Activated CD4-positive, CD25-positive, alpha-beta regulatory T cell treated with anti-CD3 and anti-CD28 coated beads, Interleukin-2, amount 50 U/mL, for 24 hours (primary cell): ENCODE results near the gene DLL1.
"Not testable (repeated sequence)": the region's sequence is repeated elsewhere in the genome, so short reads cannot be mapped to it uniquely, and the experiment has no call there.

Experiments
- ATAC-seq, 2 donors: fragments of 150-1000 bp; cut with Tn5 transposase; one replicate each; pipeline ENCODE4 v1.10.0; 2021; ENCODE audit warnings: mild to moderate bottlenecking in 1 of 2, moderate library complexity in 1 of 2

Gene DLL1, protein sequence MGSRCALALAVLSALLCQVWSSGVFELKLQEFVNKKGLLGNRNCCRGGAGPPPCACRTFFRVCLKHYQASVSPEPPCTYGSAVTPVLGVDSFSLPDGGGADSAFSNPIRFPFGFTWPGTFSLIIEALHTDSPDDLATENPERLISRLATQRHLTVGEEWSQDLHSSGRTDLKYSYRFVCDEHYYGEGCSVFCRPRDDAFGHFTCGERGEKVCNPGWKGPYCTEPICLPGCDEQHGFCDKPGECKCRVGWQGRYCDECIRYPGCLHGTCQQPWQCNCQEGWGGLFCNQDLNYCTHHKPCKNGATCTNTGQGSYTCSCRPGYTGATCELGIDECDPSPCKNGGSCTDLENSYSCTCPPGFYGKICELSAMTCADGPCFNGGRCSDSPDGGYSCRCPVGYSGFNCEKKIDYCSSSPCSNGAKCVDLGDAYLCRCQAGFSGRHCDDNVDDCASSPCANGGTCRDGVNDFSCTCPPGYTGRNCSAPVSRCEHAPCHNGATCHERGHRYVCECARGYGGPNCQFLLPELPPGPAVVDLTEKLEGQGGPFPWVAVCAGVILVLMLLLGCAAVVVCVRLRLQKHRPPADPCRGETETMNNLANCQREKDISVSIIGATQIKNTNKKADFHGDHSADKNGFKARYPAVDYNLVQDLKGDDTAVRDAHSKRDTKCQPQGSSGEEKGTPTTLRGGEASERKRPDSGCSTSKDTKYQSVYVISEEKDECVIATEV

DNA sequence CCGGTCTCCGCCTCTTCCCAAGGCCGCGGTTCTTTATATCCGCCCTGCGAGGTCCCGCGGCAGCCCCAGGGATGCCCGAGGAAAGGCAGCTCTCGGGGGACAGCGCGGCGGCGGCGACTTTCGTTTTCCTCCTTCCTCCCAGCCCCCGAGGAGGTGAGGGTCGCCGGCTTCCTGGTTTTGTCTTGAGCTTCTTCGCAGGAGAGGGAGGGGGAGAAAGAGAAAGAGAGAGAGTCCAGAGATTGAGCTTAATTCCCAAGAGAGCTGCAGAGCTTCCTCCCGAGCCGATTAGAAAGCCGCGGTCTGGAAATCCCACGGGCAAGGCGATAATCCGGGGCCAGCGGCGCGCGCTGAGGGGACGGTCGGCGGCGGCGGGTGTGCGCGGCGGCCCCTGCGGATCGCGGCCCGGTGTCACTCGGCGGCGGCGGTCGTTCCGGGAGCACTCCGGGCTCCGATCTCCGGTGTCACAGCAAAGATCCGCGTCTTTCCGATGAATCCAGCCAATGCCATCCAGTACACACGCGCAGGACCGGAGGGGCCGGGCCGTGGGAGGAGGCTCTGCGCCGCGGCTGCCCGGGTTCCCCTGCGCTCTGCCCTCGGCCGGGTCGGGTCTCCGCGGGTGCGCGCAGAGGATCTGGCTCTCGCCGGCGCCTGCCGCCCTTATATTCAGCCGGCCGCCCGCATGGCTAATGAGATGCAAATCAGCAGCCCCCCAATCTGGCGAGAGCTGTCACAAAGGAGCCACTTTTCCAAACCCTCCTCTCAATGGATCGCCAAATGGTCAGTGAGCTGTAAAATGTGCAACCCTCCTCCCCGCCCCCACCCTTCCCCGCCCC lies at the start of gene DLL1:
DLL1 (minus strand) TSS at position 783 of the 833 bp plus-strand sequence. CDS start 939 bp downstream, outside the sequence.
- peak in 1 of 2 donors; percentile 21 for ATAC-seq

DNA sequence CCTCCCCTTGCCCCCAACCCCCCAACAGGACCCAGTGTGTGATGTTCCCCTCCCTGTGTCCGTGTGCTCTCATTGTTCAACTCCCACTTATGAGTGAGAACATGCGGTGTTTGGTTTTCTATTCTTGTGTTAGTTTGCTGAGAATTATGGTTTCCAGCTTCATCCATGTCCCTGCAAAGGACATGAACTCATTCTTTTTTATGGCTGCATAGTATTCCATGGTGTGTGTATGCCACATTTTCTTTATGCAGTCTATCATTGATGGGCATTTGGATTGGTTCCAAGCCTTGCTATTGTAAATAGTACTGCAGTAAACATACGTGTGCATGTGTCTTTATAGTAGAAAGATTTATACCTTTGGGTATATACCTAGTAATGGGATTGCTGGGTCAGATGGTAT lies 44.3 kb upstream of the DLL1 start:
- not testable (repeated sequence) for ATAC-seq

- no peak for ATAC-seq
Measured at GRCh38 chr6:170329321-170329720, 38.4 kb upstream of the DLL1 start.

DNA sequence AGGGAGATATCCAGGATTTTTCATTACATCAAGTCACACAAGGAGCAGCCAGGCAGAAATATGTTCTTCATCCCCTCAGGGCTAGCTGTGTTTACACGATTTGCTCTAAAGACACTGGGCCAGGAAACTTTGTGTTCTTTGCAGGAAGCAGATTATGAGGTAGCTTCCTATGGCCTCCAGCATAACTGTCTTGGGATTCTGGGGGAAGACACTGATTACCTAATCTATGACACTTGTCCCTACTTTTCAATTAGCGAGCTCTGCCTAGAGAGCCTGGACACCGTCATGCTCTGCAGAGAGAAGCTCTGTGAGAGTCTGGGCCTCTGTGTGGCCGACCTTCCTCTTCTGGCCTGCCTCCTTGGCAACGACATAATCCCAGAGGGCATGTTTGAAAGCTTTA lies 26.8 kb upstream of the DLL1 start:
- ATAC-seq, result no peak

DNA sequence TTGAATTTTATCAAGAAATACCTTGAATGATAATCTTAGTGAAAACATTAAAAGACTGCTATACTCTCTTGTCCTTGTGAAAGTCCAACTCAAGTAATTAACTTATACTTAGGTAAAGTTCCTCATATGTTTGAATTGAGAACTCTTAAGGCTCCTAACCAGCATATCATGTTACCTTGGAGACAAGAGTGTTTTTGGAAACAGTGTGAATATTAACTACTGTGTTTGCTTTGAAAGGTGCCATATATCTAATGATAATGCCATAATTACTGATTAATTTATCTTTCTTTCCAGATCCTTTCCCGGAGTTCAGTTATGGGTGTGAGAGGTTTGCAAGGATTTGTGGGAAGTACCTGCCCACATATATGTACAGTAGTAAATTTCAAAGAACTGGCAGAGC lies 26.2 kb upstream of the DLL1 start:
- ATAC-seq, result no peak

GRCh38 chr6:170316071-170316470 lies 25.2 kb upstream of the DLL1 start:
- ATAC-seq, result peak; percentile 97 to 99

DNA sequence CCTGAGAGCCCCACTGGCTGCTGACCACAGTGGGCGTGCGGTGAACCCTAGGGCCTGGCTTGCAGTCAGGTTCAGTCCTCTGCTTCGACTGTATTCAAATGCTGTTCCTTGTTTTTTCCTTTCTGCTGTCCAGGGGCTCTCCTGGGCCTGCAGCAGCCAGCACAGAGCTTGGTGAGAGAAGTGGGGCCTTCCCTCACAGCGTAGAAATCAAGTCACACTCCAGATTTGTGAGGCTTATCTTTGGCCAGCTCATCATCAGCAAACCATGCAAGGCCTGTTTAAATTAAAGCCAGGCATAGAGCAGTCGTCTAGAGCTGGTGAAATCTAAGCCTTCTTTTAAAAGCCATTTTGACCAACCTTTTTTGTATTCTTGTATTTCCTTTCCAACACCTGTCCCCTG lies 24.1 kb upstream of the DLL1 start:
- no peak for ATAC-seq

DNA sequence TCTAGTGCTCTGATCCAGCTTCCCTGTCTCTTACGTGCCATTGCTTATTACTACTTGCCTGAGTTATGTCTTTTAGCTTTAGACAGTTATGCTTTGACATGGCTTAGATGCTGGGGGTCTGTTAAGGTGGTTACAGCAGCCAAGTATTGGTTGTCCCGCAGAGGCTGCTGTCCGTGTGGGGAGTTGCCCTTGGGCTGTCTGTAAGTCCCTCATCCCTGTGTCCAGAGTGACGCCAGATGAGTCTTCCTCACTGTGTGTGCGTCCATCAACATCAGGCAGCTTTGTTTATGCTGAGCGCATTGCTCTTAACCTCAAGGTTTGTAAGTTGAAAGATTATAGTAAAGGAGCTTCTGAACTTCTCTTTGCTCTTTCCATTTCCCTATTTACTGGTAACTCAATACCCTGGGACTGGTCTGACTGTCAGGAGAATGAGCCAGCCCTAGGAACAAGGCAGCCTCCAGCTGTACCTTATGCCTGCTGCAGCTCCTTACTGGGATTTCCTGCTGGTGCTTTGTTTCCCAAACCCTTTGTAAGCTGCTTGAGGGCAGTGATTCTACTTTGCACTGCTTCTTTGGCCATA lies 22.9 kb upstream of the DLL1 start:
- no peak for ATAC-seq

GRCh38 chr6:170312876-170313275 lies 22.0 kb upstream of the DLL1 start:
- ATAC-seq, result no peak

GRCh38 chr6:170311696-170312095 lies 20.8 kb upstream of the DLL1 start:
- no peak for ATAC-seq

DNA sequence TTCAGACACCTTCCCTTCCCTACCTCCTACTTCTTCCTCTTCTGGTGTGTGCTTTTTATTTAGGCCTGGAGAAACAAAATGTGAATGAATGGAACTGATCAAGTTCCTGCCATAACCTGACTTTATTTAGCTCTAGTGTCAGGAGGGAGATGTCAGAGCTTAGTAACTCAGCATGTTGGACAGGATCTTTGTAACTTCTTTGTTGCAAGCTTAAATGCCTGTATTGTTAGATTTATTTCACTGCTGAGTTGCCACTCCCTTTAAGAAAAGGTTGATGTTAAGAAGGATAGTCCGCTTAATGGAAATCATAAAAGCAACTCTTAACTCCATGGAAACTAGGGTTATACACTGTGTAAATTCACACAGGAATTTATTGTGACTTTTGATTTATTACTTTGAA lies 17.9 kb upstream of the DLL1 start:
- ATAC-seq, result no peak

GRCh38 chr6:170307080-170307545 lies 16.2 kb upstream of the DLL1 start:
- ATAC-seq, result no peak

DNA sequence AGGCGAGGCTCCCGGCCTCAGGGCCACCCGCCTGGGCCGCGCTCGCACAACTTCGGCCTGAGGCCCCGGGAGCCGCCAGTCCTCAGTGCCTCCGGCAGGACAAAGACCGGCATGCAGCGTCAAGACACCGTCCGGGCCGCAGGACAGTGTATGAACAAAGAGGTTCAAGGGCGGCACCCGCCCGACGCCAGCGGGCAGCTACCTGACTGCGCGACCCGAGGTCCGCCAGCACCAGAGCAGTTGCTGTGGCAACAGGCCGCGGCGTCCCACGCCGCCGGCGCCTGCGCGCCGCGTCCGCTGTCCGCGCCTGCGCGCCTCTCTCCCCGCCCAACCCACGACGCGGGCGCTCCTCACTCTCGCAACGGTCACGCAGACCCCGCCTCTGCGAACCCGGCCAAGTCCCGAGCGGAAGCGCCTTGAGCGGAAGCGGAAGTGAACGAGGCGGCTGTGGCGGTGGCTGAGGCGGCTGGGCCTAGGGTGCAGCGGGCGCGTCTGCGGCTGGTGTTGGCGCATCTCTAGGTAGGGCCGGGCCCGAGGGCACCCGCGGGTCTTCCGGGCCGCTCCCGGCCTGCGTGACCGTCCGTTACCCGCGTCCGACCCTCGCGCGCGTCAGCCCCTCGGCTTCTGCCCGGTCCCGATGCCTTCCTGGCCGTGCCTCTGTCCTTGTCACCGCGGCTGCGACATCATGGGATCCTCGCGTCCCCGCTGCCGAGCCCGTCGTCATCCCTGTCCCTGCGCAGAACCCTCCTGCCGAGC lies 15.6 kb upstream of the DLL1 start, which contains the start of gene FAM120B:
FAM120B (plus strand) TSS at position 435 of the 756 bp plus-strand sequence. CDS start 10,633 bp downstream, outside the sequence.
- peak; percentile 98 to 99 for ATAC-seq

DNA sequence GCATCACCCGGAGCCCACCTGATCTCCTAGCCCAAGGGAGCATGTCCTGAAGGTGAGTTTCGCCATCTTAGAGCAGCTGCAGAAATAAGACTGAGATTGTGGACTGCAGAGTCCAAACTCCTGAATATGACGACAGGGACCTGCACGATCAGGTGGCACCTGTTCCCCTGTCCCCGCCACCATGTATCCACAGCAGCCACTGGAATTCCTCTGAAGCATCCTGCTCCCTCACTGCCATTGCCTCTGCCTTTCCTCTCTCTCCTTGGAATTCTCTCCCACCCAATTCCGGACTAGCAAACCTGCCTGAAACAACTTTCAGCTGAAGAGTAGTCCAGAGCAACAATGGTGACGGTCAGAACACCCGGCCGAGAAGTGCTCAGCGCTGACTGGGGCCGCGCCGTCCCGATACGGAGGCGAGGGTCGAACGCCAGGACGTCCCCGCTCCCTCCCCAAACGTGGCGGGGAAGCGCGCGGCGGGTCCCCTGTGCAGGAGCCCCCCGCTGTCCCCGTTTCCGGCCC lies 15.0 kb upstream of the DLL1 start:
- no peak for ATAC-seq

DNA sequence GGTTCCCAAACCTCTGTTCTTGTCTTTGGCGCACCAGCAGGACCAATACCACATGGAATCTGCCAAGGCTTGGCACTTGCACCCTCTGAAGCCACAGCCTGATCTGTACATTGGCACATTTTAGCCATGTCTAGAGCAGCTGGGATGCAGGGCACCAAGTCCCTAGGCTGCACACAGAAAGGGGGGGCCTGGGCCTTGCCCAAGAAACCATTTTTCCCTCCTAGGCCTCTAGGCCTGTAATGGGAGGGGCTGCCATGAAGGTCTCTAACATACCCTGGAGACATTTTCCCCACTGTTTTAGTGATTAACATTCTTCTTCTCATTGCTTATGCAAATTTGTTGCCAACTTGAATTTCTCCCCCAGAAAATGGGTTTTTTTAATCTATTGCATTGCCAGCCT lies 10.3 kb upstream of the DLL1 start:
- no peak for ATAC-seq

DNA sequence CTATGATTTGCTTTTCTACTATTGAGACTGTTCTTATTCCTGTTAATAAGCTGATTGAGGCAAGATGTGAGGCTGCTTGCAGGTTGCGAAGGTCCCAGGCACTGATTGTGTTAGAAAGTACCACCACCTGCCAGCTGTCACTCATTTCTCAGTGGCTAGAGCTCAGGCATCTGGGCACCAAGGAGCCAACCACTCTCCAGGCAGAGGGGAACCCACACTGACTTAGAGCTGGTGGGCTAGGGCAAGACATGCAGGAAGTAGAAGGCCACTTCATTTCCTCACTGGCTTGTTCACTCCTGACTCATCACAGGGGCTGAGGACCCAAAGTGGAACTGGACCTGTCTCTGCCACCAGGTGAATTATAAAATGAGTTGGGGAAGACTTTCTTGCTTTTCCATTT lies 7.8 kb upstream of the DLL1 start:
- ATAC-seq, result no peak

GRCh38 chr6:170297576-170298330 lies 6.9 kb upstream of the DLL1 start:
- ATAC-seq, result no peak

DNA sequence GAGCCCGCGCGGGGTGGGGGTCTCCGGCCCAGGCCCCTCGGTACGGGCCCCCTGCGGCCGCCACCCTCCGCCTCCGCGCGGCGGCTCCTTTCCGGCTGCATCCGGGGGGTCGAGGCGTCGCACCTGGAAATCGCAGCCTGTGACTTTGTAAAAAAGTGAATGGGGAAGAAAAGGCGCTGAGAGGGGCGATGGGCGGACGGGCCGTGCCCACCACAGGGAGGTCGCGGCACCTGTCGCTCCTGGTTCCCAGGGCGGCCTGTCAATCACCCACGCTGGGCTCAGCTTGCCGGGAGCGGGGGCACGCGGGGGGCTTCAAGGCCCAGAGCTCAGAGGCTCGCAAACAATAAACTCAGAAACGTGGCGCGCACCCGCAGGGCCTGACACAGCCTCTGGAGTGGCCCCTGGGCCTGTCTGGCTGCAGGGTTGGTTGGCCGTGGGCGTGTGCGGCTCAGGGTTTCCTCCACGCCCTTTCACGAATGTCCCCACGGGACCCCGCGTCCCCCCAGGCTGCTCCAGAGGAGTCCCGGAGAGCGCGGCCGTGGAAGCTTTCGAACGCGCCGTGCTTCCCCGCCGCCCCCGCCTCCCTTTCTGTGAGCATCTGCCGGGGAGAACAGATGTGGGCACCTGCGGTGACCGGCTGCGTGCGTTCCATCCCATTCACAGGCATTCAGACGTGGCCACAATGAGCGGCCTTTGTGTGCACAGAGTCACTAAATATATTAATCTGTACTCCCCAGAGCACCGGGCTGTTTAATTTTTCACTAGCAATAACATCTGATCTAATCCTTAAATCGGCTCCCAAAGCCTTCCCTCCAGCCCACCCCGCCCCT lies 6.1 kb upstream of the DLL1 start:
- no peak for ATAC-seq

- no peak for ATAC-seq
Measured at GRCh38 chr6:170296423-170296745, 5.5 kb upstream of the DLL1 start.
